NCI-H2107 (cell line): Measurements from ENCODE around the gene IRF9.

ENCODE experiments used
- DNase-seq: peaks from one replicate; lab custom pipeline; 2025; lab: John Stamatoyannopoulos, UW

Gene IRF9

GRCh38 chr14:24131549-24131966, 29.5 kb upstream of the IRF9 start:
- DNase-seq: no peak

GRCh38 chr14:24132061-24132685, 28.9 kb upstream of the IRF9 start:
- peak; percentile 68 for DNase-seq

- no peak for DNase-seq
Measured at GRCh38 chr14:24132976-24133375, 28.1 kb upstream of the IRF9 start.

- no peak for DNase-seq
Measured at GRCh38 chr14:24133735-24134134, 27.3 kb upstream of the IRF9 start.

- DNase-seq: no peak
Measured at GRCh38 chr14:24135584-24135833, 25.6 kb upstream of the IRF9 start.

- peak; percentile 98 for DNase-seq
Measured at GRCh38 chr14:24135834-24136683, 25.0 kb upstream of the IRF9 start, which contains the start of gene PSME1. Gene PSME1 (plus strand): TSS chr14:24136194. CDS start chr14:24136263, 69 bp downstream.

- DNase-seq: no peak
Measured at GRCh38 chr14:24136684-24137528, 24.2 kb upstream of the IRF9 start.

GRCh38 chr14:24137529-24138395, 23.3 kb upstream of the IRF9 start:
- DNase-seq: no peak

- no peak for DNase-seq
Measured at GRCh38 chr14:24138396-24139271, 22.4 kb upstream of the IRF9 start.

GRCh38 chr14:24139272-24139934, 21.7 kb upstream of the IRF9 start:
- peak; percentile 16 for DNase-seq

GRCh38 chr14:24141097-24141880, 19.8 kb upstream of the IRF9 start, which contains the start of gene EMC9:
Gene EMC9 (minus strand): TSS chr14:24141591. CDS start chr14:24141304, 287 bp downstream.
- peak; percentile 100 for DNase-seq

GRCh38 chr14:24143511-24143910, 17.6 kb upstream of the IRF9 start:
- DNase-seq: no peak

GRCh38 chr14:24144451-24144850, 16.6 kb upstream of the IRF9 start:
- no peak for DNase-seq

- DNase-seq: no peak
Measured at GRCh38 chr14:24145219-24145618, 15.8 kb upstream of the IRF9 start.

- DNase-seq: no peak
Measured at GRCh38 chr14:24145690-24146452, 15.2 kb upstream of the IRF9 start.

GRCh38 chr14:24146453-24146977, 14.6 kb upstream of the IRF9 start, which contains the start of gene PSME2:
Gene PSME2 (minus strand): TSS chr14:24146610. CDS start chr14:24146581, 29 bp downstream.
- DNase-seq: peak; percentile 97

- peak; percentile 99 for DNase-seq
Measured at GRCh38 chr14:24146978-24147760, 13.9 kb upstream of the IRF9 start, which contains the start of gene RNF31. Gene RNF31 (plus strand): TSS chr14:24147498. CDS start chr14:24147699, 201 bp downstream.
